ENCODE measurements around the gene MAD2L1.

MAD2L1 gene

DNA sequence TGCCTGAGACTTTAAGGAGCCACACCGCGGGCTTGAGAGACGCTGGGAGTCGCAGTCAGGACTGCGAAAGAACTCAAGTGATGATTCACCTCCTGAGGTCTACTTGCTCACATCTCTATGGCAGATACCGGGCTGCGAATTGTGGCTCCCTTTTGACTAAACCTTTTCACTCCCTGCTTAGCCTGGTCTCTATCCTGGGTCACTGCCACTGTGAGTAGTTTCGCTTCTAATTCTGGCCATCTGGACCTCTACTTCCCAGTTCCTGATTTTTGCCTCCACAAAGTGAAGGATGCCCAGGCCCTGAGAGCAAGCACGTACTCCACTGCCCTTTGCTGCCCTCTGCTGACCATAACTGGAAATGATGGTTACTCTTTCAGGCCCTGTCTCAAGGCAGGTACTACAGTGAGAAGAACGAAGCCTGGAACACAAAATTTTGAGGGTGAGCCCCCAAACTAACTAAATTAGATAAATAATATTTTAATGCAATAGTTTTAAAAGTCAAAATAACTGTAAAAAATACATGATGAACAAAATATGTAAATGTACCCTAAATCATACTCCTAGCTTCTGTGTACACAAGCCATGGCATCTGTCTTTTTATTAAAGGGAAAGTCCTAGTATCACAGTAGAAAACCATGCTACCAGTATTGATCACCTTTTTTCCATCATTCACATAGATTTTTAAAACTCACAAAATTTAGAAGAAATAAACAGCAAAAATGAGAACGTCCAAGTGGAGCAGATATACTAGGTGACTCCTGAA lies 16.7 kb downstream of the MAD2L1 start:
- TF ChIP-seq, protein P1, sequence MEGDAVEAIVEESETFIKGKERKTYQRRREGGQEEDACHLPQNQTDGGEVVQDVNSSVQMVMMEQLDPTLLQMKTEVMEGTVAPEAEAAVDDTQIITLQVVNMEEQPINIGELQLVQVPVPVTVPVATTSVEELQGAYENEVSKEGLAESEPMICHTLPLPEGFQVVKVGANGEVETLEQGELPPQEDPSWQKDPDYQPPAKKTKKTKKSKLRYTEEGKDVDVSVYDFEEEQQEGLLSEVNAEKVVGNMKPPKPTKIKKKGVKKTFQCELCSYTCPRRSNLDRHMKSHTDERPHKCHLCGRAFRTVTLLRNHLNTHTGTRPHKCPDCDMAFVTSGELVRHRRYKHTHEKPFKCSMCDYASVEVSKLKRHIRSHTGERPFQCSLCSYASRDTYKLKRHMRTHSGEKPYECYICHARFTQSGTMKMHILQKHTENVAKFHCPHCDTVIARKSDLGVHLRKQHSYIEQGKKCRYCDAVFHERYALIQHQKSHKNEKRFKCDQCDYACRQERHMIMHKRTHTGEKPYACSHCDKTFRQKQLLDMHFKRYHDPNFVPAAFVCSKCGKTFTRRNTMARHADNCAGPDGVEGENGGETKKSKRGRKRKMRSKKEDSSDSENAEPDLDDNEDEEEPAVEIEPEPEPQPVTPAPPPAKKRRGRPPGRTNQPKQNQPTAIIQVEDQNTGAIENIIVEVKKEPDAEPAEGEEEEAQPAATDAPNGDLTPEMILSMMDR (IDR thresholded peaks at IDR 0.05): peak; percentile 91
- no peak for TF ChIP-seq ZFX (IDR thresholded peaks at IDR 0.05; ENCODE audit: borderline replicate concordance)
- H3K27ac ChIP-seq: no peak overlapping the region

DNA sequence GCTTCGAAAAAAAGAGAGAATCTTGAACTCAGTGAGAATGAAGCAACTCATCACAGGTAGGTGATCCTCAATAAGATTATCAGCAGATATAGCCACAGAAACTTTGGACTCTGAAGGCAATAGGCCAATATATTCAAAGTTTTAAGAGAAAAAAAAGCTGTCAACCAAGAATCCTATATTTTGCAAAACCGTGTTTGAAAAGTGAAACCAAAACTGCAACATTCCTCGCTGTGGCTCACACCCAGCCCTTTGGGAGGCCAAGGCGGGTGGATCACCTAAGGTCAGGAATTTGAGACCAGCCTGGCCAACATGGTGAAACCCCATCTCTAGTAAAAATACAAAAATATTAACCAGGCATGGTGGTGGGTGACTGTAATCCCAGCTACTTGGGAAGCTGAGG lies 22.8 kb downstream of the MAD2L1 start:
- H3K27ac ChIP-seq: no peak overlapping the region
- no peak for TF ChIP-seq ZFX (IDR thresholded peaks at IDR 0.05; ENCODE audit: borderline replicate concordance)
- TF ChIP-seq, protein P1 (IDR thresholded peaks at IDR 0.05): no peak

DNA sequence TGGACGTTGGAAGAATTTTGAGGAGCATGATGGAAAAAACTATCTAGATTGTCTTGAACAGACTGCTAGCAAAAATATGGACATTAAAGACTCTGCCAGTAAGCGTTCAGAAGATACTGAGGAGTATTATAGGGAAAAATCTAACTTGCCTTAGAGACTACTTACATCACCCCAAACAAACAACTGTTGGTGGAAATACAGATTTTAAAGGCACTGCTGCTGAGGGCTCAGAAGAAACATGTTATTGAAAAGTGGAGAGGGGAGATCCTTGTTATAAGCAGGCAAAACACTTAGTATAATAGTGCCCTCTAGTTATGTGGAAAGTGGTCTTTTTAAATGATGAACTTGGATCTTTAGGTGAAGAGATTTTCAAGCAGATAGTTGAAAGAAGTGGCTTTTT lies 29.2 kb downstream of the MAD2L1 start:
- TF ChIP-seq, protein P1 (IDR thresholded peaks at IDR 0.05): no peak
- no peak for TF ChIP-seq ZFX (IDR thresholded peaks at IDR 0.05; ENCODE audit: borderline replicate concordance)
- no peak overlapping the region for H3K27ac ChIP-seq

GRCh38 chr4:120034913-120035312 lies 31.7 kb downstream of the MAD2L1 start:
- no peak overlapping the region for H3K27ac ChIP-seq
- TF ChIP-seq ZFX (IDR thresholded peaks at IDR 0.05; ENCODE audit: borderline replicate concordance): no peak
- TF ChIP-seq, protein P1 (IDR thresholded peaks at IDR 0.05): no peak

DNA sequence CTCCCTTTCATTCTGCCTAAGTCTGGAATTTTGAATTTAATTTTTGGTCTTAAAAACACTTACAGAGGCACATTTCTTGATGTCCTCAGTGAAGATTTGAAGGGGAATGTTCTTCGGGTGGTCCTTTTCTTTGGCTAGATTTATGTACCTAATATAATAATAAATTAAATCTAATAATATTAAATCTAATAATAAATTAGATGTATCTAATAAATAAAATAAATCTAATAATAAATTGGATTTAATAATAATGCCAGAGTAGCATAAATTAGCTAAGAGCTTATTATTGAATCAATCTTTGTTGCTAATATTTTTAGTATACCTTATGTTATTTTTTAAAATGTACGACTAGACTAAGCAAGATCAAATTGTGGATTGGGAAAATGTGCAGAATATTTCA lies 39.8 kb downstream of the MAD2L1 start:
- TF ChIP-seq ZFX (IDR thresholded peaks at IDR 0.05; ENCODE audit: borderline replicate concordance): no peak
- TF ChIP-seq, protein P1 (IDR thresholded peaks at IDR 0.05): no peak

GRCh38 chr4:120025516-120025915 lies 41.1 kb downstream of the MAD2L1 start:
- TF ChIP-seq, protein P1 (IDR thresholded peaks at IDR 0.05): no peak
- no peak for TF ChIP-seq ZFX (IDR thresholded peaks at IDR 0.05; ENCODE audit: borderline replicate concordance)
- H3K27ac ChIP-seq: no peak overlapping the region

More for the DNA sequence above, 39.8 kb downstream of the MAD2L1 start:
- H3K27ac ChIP-seq: no peak overlapping the region

- TF ChIP-seq, protein P1 (IDR thresholded peaks at IDR 0.05): no peak
- no peak for TF ChIP-seq ZFX (IDR thresholded peaks at IDR 0.05; ENCODE audit: borderline replicate concordance)
- H3K27ac ChIP-seq: no peak overlapping the region
Observed at GRCh38 chr4:120018786-120019185, 47.9 kb downstream of the MAD2L1 start.

Data from 22Rv1 (cell line).